Left ventricle myocardium inferior (tissue), 1 donor: ENCODE results near the gene SREBF2. TPM values are rescaled to one million over a fixed set of nuclear protein-coding genes. Genes with fewer than 3 reads are reported as not detected.
A peak's percentile ranks its signal among the peaks of the same experiment; 100 is the strongest.

Experiments used
- DNase-seq: peaks from one replicate; pipeline ENCODE4 v3.0.0-alpha.2; 2020
- H3K27ac ChIP-seq: fragments of 200-600 bp; replicated peaks from 2 replicates; pipeline ENCODE4 v1.8.0; 2021
- H3K27me3 ChIP-seq: fragments of 200-600 bp; 2 replicates; pipeline ENCODE4 v1.8.0; 2021; ENCODE audit warnings: low read depth
- H3K36me3 ChIP-seq: fragments of 200-600 bp; 2 replicates; pipeline ENCODE4 v1.8.0; 2021
- H3K4me1 ChIP-seq: fragments of 200-600 bp; 2 replicates; pipeline ENCODE4 v1.8.0; 2021
- H3K4me3 ChIP-seq: fragments of 200-600 bp; 2 replicates; pipeline ENCODE4 v1.8.0; 2021; ENCODE audit warnings: mild to moderate bottlenecking, moderate library complexity
- H3K9me3 ChIP-seq: fragments of 200-600 bp; replicated peaks from 2 replicates; pipeline ENCODE4 v1.8.0; 2021
- CTCF ChIP-seq: fragments of 200-600 bp; IDR thresholded peaks from 2 replicates; pipeline ENCODE4 v1.8.0; 2021; ENCODE audit warnings: antibody characterized with exemption, mild to moderate bottlenecking, borderline replicate concordance
- intact Hi-C: fragments of 100-400 bp; cut with micrococcal nuclease; formaldehyde crosslinking; loops from one replicate; pipeline ENCODE4 v1.11.0; 2022
- total RNA-seq: library from RNA; stranded (reverse); fragmentation: NEBNext Ultra II Directional; extraction: Animal tissue kit (Norgen Biotek cat#: 25700); gene quantifications from one replicate; pipeline ENCODE4 v1.2.1, GENCODE V29; 2021
- donor health status: DM: no; HTN: yes; CAD: no; lungs with severe emphysema.

SREBF2 gene
- total RNA-seq, 1 donor from 2014 or later: 74.5 TPM

GRCh38 chr22:41907436-41908401 is 74.8 kb downstream of the SREBF2 start:
- intact Hi-C loops: no loop called here
- Histone ChIP-seq H3K9me3 (no peaks in the 10 kb centered on the region), H3K27ac (peak overlapping the region; percentile 82)

GRCh38 chr22:41908411-41909309 is 75.8 kb downstream of the SREBF2 start:
- TF ChIP-seq CTCF: no peak
- Histone ChIP-seq H3K4me1 (peaks cover 36% of the 10 kb centered on the region), H3K36me3 (peaks cover 39% of the 10 kb centered on the region), H3K27me3 (peaks cover 45% of the 10 kb centered on the region), H3K27ac (peak overlapping the region; percentile 82), H3K9me3 (no peaks in the 10 kb centered on the region), H3K4me3 (no peak overlapping the region)
- intact Hi-C loops: no loop called here
- no peak for DNase-seq

More at GRCh38 chr22:41907436-41908401, 74.8 kb downstream of the SREBF2 start:
- H3K36me3 ChIP-seq: peaks cover 41% of the 10 kb centered on the region
- no peak for TF ChIP-seq CTCF
- no peak overlapping the region for H3K4me3 ChIP-seq
- H3K27me3 ChIP-seq: peaks cover 36% of the 10 kb centered on the region
- peaks cover 45% of the 10 kb centered on the region for H3K4me1 ChIP-seq
- no peak for DNase-seq

- intact Hi-C loops: no loop called here
- peak overlapping the region; percentile 82 for H3K27ac ChIP-seq
- no peak for TF ChIP-seq CTCF
- peaks cover 31% of the 10 kb centered on the region for H3K36me3 ChIP-seq
- H3K27me3 ChIP-seq: peaks cover 53% of the 10 kb centered on the region
- DNase-seq: no peak
- no peaks in the 10 kb centered on the region for H3K9me3 ChIP-seq
- peak overlapping the region; percentile 64 for H3K4me3 ChIP-seq
- peaks cover 34% of the 10 kb centered on the region for H3K4me1 ChIP-seq
These were observed 76.6 kb downstream of the SREBF2 start for GRCh38 chr22:41909310-41910049.

GRCh38 chr22:41910050-41911000 is 77.4 kb downstream of the SREBF2 start:
- Histone ChIP-seq H3K27me3 (peaks cover 62% of the 10 kb centered on the region), H3K4me1 (peaks cover 43% of the 10 kb centered on the region), H3K27ac (peak overlapping the region; percentile 82), H3K9me3 (no peaks in the 10 kb centered on the region), H3K4me3 (peak overlapping the region; percentile 64), H3K36me3 (peaks cover 23% of the 10 kb centered on the region)
- no peak for TF ChIP-seq CTCF
- intact Hi-C loops: no loop called here
- peak; percentile 56 for DNase-seq
